ENCODE measurements around the gene IQSEC1. TPM values are rescaled to one million over a fixed set of nuclear protein-coding genes. Genes with fewer than 3 reads are reported as not detected.

Gene IQSEC1
- total RNA-seq, 1 donor, result 135 TPM

- no peak overlapping the region for H3K4me3 ChIP-seq (ENCODE audit: low read length)
- no peaks in the 10 kb centered on the region for H3K27me3 ChIP-seq (ENCODE audit: insufficient read depth, low read length)
- H3K4me1 ChIP-seq (ENCODE audit: insufficient read depth, low read length), result peaks cover 93% of the 10 kb centered on the region
- H3K9me3 ChIP-seq (ENCODE audit: low read depth, low read length), result no peaks in the 10 kb centered on the region
These were observed 109.9 kb downstream of the IQSEC1 start for GRCh38 chr3:12963231-12963896.

GRCh38 chr3:12962292-12962691, 110.9 kb downstream of the IQSEC1 start:
- no peak overlapping the region for H3K4me3 ChIP-seq (ENCODE audit: low read length)
- peaks cover 94% of the 10 kb centered on the region for H3K4me1 ChIP-seq (ENCODE audit: insufficient read depth, low read length)
- H3K27me3 ChIP-seq (ENCODE audit: insufficient read depth, low read length), result no peaks in the 10 kb centered on the region
- H3K9me3 ChIP-seq (ENCODE audit: low read depth, low read length), result no peaks in the 10 kb centered on the region

GRCh38 chr3:12961697-12962036, 111.6 kb downstream of the IQSEC1 start:
- H3K4me1 ChIP-seq (ENCODE audit: insufficient read depth, low read length), result peaks cover 94% of the 10 kb centered on the region
- no peaks in the 10 kb centered on the region for H3K27me3 ChIP-seq (ENCODE audit: insufficient read depth, low read length)
- H3K4me3 ChIP-seq (ENCODE audit: low read length), result no peak overlapping the region
- no peaks in the 10 kb centered on the region for H3K9me3 ChIP-seq (ENCODE audit: low read depth, low read length)

- Histone ChIP-seq H3K4me3 (ENCODE audit: low read length) (no peak overlapping the region), H3K4me1 (ENCODE audit: insufficient read depth, low read length) (peaks cover 94% of the 10 kb centered on the region), H3K9me3 (ENCODE audit: low read depth, low read length) (no peaks in the 10 kb centered on the region), H3K27me3 (ENCODE audit: insufficient read depth, low read length) (no peaks in the 10 kb centered on the region)
These were observed 112.1 kb downstream of the IQSEC1 start for GRCh38 chr3:12961007-12961696.

- H3K27me3 ChIP-seq (ENCODE audit: insufficient read depth, low read length), result no peaks in the 10 kb centered on the region
- H3K4me1 ChIP-seq (ENCODE audit: insufficient read depth, low read length), result peaks cover 94% of the 10 kb centered on the region
- no peaks in the 10 kb centered on the region for H3K9me3 ChIP-seq (ENCODE audit: low read depth, low read length)
- H3K4me3 ChIP-seq (ENCODE audit: low read length), result no peak overlapping the region
These were observed 112.7 kb downstream of the IQSEC1 start for GRCh38 chr3:12960497-12960896.

GRCh38 chr3:12959838-12960378, 113.3 kb downstream of the IQSEC1 start:
- no peak overlapping the region for H3K4me3 ChIP-seq (ENCODE audit: low read length)
- H3K27me3 ChIP-seq (ENCODE audit: insufficient read depth, low read length), result no peaks in the 10 kb centered on the region
- no peaks in the 10 kb centered on the region for H3K9me3 ChIP-seq (ENCODE audit: low read depth, low read length)
- peaks cover 94% of the 10 kb centered on the region for H3K4me1 ChIP-seq (ENCODE audit: insufficient read depth, low read length)

- H3K9me3 ChIP-seq (ENCODE audit: low read depth, low read length), result no peaks in the 10 kb centered on the region
- no peak overlapping the region for H3K4me3 ChIP-seq (ENCODE audit: low read length)
These were observed 113.8 kb downstream of the IQSEC1 start for GRCh38 chr3:12959410-12959809.

GRCh38 chr3:12957824-12958792, 115.1 kb downstream of the IQSEC1 start:
- Histone ChIP-seq H3K4me1 (ENCODE audit: insufficient read depth, low read length) (peaks cover 84% of the 10 kb centered on the region), H3K9me3 (ENCODE audit: low read depth, low read length) (no peaks in the 10 kb centered on the region), H3K27me3 (ENCODE audit: insufficient read depth, low read length) (no peaks in the 10 kb centered on the region), H3K4me3 (ENCODE audit: low read length) (no peak overlapping the region)

More at GRCh38 chr3:12959410-12959809, 113.8 kb downstream of the IQSEC1 start:
- Histone ChIP-seq H3K27me3 (ENCODE audit: insufficient read depth, low read length) (no peaks in the 10 kb centered on the region), H3K4me1 (ENCODE audit: insufficient read depth, low read length) (peaks cover 94% of the 10 kb centered on the region)

GRCh38 chr3:12957339-12957738, 115.9 kb downstream of the IQSEC1 start:
- Histone ChIP-seq H3K4me1 (ENCODE audit: insufficient read depth, low read length) (peaks cover 81% of the 10 kb centered on the region), H3K9me3 (ENCODE audit: low read depth, low read length) (no peaks in the 10 kb centered on the region), H3K27me3 (ENCODE audit: insufficient read depth, low read length) (no peaks in the 10 kb centered on the region), H3K4me3 (ENCODE audit: low read length) (no peak overlapping the region)

GRCh38 chr3:12956316-12956660, 116.9 kb downstream of the IQSEC1 start:
- Histone ChIP-seq H3K4me3 (ENCODE audit: low read length) (no peak overlapping the region), H3K27me3 (ENCODE audit: insufficient read depth, low read length) (no peaks in the 10 kb centered on the region), H3K9me3 (ENCODE audit: low read depth, low read length) (no peaks in the 10 kb centered on the region), H3K4me1 (ENCODE audit: insufficient read depth, low read length) (peaks cover 74% of the 10 kb centered on the region)

GRCh38 chr3:12955651-12956315, 117.4 kb downstream of the IQSEC1 start:
- Histone ChIP-seq H3K4me1 (ENCODE audit: insufficient read depth, low read length) (peaks cover 69% of the 10 kb centered on the region), H3K4me3 (ENCODE audit: low read length) (no peak overlapping the region), H3K27me3 (ENCODE audit: insufficient read depth, low read length) (no peaks in the 10 kb centered on the region), H3K9me3 (ENCODE audit: low read depth, low read length) (no peaks in the 10 kb centered on the region)

- H3K9me3 ChIP-seq (ENCODE audit: low read depth, low read length), result no peaks in the 10 kb centered on the region
- peaks cover 66% of the 10 kb centered on the region for H3K4me1 ChIP-seq (ENCODE audit: insufficient read depth, low read length)
- H3K4me3 ChIP-seq (ENCODE audit: low read length), result no peak overlapping the region
- no peaks in the 10 kb centered on the region for H3K27me3 ChIP-seq (ENCODE audit: insufficient read depth, low read length)
These were observed 118.2 kb downstream of the IQSEC1 start for GRCh38 chr3:12954891-12955650.

- no peak overlapping the region for H3K4me3 ChIP-seq (ENCODE audit: low read length)
- H3K27me3 ChIP-seq (ENCODE audit: insufficient read depth, low read length), result no peaks in the 10 kb centered on the region
- H3K9me3 ChIP-seq (ENCODE audit: low read depth, low read length), result no peaks in the 10 kb centered on the region
- H3K4me1 ChIP-seq (ENCODE audit: insufficient read depth, low read length), result peaks cover 66% of the 10 kb centered on the region
These were observed 119.0 kb downstream of the IQSEC1 start for GRCh38 chr3:12954180-12954579.

Measured in mononuclear cell (primary cell).